H1 (cell line): ENCODE results near the gene RPL22L1. TPM values are rescaled to one million over a fixed set of nuclear protein-coding genes. Genes with fewer than 3 reads are reported as not detected.
"Not testable (repeated sequence)": the region's sequence is repeated elsewhere in the genome, so short reads cannot be mapped to it uniquely, and the experiment has no call there.

Source experiments
- CTCF ChIA-PET: fragments of 300-600 bp; sonication (Branson Sonifier 250); formaldehyde crosslinking; loops from one replicate; lab custom pipeline; 2021; ENCODE audit not compliant: partially characterized antibody; lab: Charles Lee
- POLR2A ChIA-PET: fragments of 300-600 bp; sonication (Branson Sonifier 250); formaldehyde crosslinking; loops from one replicate; lab custom pipeline; 2021; ENCODE audit warnings: inconsistent platforms; ENCODE audit not compliant: partially characterized antibody; lab: Charles Lee
- DNase-seq, 2 experiments: peaks; one replicate each; pipeline versions ENCODE4 v3.0.0 to v3.0.0-alpha.2; 2010 to 2022; ENCODE audit warnings: low spot score in 2 of 2, low read depth in 1 of 2, mixed read lengths in 1 of 2
- FAIRE-seq: peaks from 2 replicates; lab custom pipeline; 2011; peaks lifted over from hg19 to GRCh38; lab: Jason Lieb, UNC
- H2AFZ ChIP-seq: 2 replicates; pipeline ENCODE4 v1.8.1; 2012; ENCODE audit warnings: low read length, inconsistent platforms
- H2AK5ac ChIP-seq: 2 replicates; pipeline ENCODE4 v1.6.1; 2013; ENCODE audit warnings: low read depth, low read length
- H2BK120ac ChIP-seq: replicated peaks from 2 replicates; pipeline ENCODE3; 2013; ENCODE audit warnings: low read depth, low read length, inconsistent platforms
- H2BK12ac ChIP-seq: 2 replicates; pipeline ENCODE4 v1.6.1; 2013; ENCODE audit warnings: low read depth, low read length
- H2BK15ac ChIP-seq: 2 replicates; pipeline ENCODE4 v1.6.1; 2013; ENCODE audit warnings: low read length
- H2BK20ac ChIP-seq: 2 replicates; pipeline ENCODE4 v1.6.1; 2013; ENCODE audit warnings: low read length
- H2BK5ac ChIP-seq: 2 replicates; pipeline ENCODE4 v1.6.1; 2013; ENCODE audit warnings: low read depth, low read length
- H3K14ac ChIP-seq: 2 replicates; pipeline ENCODE4 v1.6.1; 2013; ENCODE audit warnings: inconsistent platforms; ENCODE audit not compliant: insufficient read length
- H3K18ac ChIP-seq: 2 replicates; pipeline ENCODE4 v1.6.1; 2013; ENCODE audit warnings: low read length; ENCODE audit errors: extremely low read depth
- H3K23ac ChIP-seq: 2 replicates; pipeline ENCODE4 v1.6.1; 2013; ENCODE audit warnings: inconsistent platforms; ENCODE audit not compliant: insufficient read length
- H3K23me2 ChIP-seq: 2 replicates; pipeline ENCODE4 v1.6.1; 2013; ENCODE audit warnings: low read depth, low read length
- H3K27ac ChIP-seq: 2 replicates; pipeline ENCODE4 v1.6.1; 2011; ENCODE audit warnings: low read depth, low read length, inconsistent platforms
- H3K27me3 ChIP-seq, 4 experiments: replicated peaks in 1 of 4; 1 replicate in 1 of 4; 2 replicates in 3 of 4; pipeline versions ENCODE4 v1.6.1 to v1.8.1; 2011 to 2013; ENCODE audit warnings: low read length in 3 of 4, mild to moderate bottlenecking in 3 of 4, inconsistent platforms in 2 of 4, mixed read lengths in 2 of 4, moderate library complexity in 1 of 4; ENCODE audit not compliant: control insufficient read depth in 3 of 4, insufficient read depth in 3 of 4; ENCODE audit errors: extremely low read depth in 1 of 4
- H3K36me3 ChIP-seq, 4 experiments: 2 replicates each; pipeline versions ENCODE4 v1.6.1 to v1.8.1; 2011 to 2013; ENCODE audit warnings: mild to moderate bottlenecking in 4 of 4, low read length in 3 of 4, moderate library complexity in 2 of 4, control low read depth in 1 of 4, inconsistent platforms in 1 of 4; ENCODE audit not compliant: insufficient read depth in 4 of 4, control insufficient read depth in 2 of 4
- H3K4ac ChIP-seq: replicated peaks from 2 replicates; pipeline ENCODE3; 2013; ENCODE audit warnings: low read length, low read depth, mixed read lengths, inconsistent platforms; ENCODE audit not compliant: insufficient read length
- H3K4me1 ChIP-seq, 4 experiments: replicated peaks in 1 of 4; 1 replicate in 1 of 4; 2 replicates in 3 of 4; pipeline versions ENCODE4 v1.6.1 to v1.8.1; 2011 to 2013; ENCODE audit warnings: low read length in 3 of 4, inconsistent platforms in 2 of 4, mixed read lengths in 1 of 4; ENCODE audit not compliant: insufficient read depth in 4 of 4, control insufficient read depth in 3 of 4
- H3K4me2 ChIP-seq, 2 experiments: 2 replicates each; pipeline versions ENCODE4 v1.6.1 to v1.8.1; 2011 to 2013; ENCODE audit warnings: low read depth in 2 of 2, low read length in 2 of 2, control low read depth in 1 of 2, inconsistent platforms in 1 of 2, mild to moderate bottlenecking in 1 of 2; ENCODE audit not compliant: insufficient read depth in 1 of 2
- H3K4me3 ChIP-seq, 4 experiments: fragments of 200-600, 300-600 bp in 1 of 4; sonication (generic), shearing (Covaris generic), sonication (Bioruptor Twin) in 1 of 4; 2 replicates each; pipeline versions ENCODE4 v1.5.1 to v1.8.1; 2011 to 2016; ENCODE audit warnings: low read length in 4 of 4, low read depth in 3 of 4, control low read depth in 2 of 4, inconsistent platforms in 2 of 4, mild to moderate bottlenecking in 2 of 4, mixed read lengths in 1 of 4, moderate library complexity in 1 of 4; ENCODE audit not compliant: insufficient read depth in 2 of 4; ENCODE audit errors: extremely low read depth in 1 of 4
- H3K56ac ChIP-seq: replicated peaks from 2 replicates; pipeline ENCODE3; 2013; ENCODE audit warnings: low read depth, mild to moderate bottlenecking, mixed read lengths, low read length, inconsistent platforms; ENCODE audit not compliant: insufficient read length
- H3K79me1 ChIP-seq: 2 replicates; pipeline ENCODE4 v1.6.1; 2013; ENCODE audit warnings: low read depth, low read length, control low read depth
- H3K79me2 ChIP-seq, 2 experiments: 2 replicates each; pipeline versions ENCODE4 v1.6.1 to v1.8.1; 2012 to 2013; ENCODE audit warnings: low read length in 2 of 2, mild to moderate bottlenecking in 2 of 2, inconsistent platforms in 1 of 2; ENCODE audit not compliant: insufficient read depth in 2 of 2, control insufficient read depth in 1 of 2
- H3K9ac ChIP-seq, 4 experiments: replicated peaks in 1 of 4; 1 replicate in 1 of 4; 2 replicates in 3 of 4; pipeline versions ENCODE4 v1.6.1 to v1.8.1; 2011 to 2013; ENCODE audit warnings: low read depth in 3 of 4, low read length in 3 of 4, control low read depth in 2 of 4, mild to moderate bottlenecking in 2 of 4, moderate library complexity in 2 of 4, inconsistent platforms in 1 of 4; ENCODE audit errors: extremely low read depth in 1 of 4
- H3K9me3 ChIP-seq, 2 experiments: 2 replicates each; pipeline versions ENCODE4 v1.6.1 to v1.8.1; 2012 to 2013; ENCODE audit warnings: mild to moderate bottlenecking in 2 of 2, moderate library complexity in 2 of 2, control low read depth in 1 of 2, inconsistent platforms in 1 of 2, low read depth in 1 of 2, low read length in 1 of 2, mixed read lengths in 1 of 2; ENCODE audit not compliant: insufficient read depth in 2 of 2
- H4K20me1 ChIP-seq, 2 experiments: replicated peaks in 1 of 2; 2 replicates each; pipeline versions ENCODE3 to v1.8.1; 2011 to 2013; ENCODE audit warnings: inconsistent platforms in 2 of 2, low read length in 2 of 2, mild to moderate bottlenecking in 1 of 2; ENCODE audit not compliant: insufficient read depth in 2 of 2, control insufficient read depth in 1 of 2
- H4K5ac ChIP-seq: 2 replicates; pipeline ENCODE4 v1.6.1; 2013; ENCODE audit warnings: low read length, low read depth, mixed read lengths, inconsistent platforms; ENCODE audit not compliant: insufficient read length
- H4K8ac ChIP-seq: 2 replicates; pipeline ENCODE4 v1.8.0; 2013; ENCODE audit warnings: mild to moderate bottlenecking, moderate library complexity, low read length, inconsistent platforms; ENCODE audit not compliant: insufficient read depth; ENCODE audit errors: extremely low read depth
- H4K91ac ChIP-seq: replicated peaks from 2 replicates; pipeline ENCODE3; 2013; ENCODE audit warnings: low read length, mixed read lengths, inconsistent platforms; ENCODE audit not compliant: insufficient read length
- WGBS, 2 experiments: shearing (Covaris generic) in 1 of 2; methylation state at CpG; one replicate each; pipeline versions ENCODE4 v1.1.6 to v1.1.7; 2013 to 2015; ENCODE audit warnings: low lambda C conversion rate in 2 of 2, mixed read lengths in 2 of 2, inconsistent platforms in 1 of 2, low coverage in 1 of 2, missing lambda C conversion rate in 1 of 2; ENCODE audit not compliant: insufficient replicate concordance in 2 of 2, insufficient coverage in 1 of 2, insufficient read length in 1 of 2; ENCODE audit errors: extremely low coverage in 1 of 2, missing lambda C conversion rate in 1 of 2; 5-methylcytosine and 5-hydroxymethylcytosine counted together
- polyA plus RNA-seq, 7 experiments: library from polyadenylated mRNA; depleted of rRNA in 3 of 7; stranded (reverse) in 5 of 7; unstranded in 2 of 7; fragments of >200 nt in 5 of 7; fragments of 200-250 nt in 2 of 7; gene quantifications; 1 replicate in 5 of 7; 2 replicates in 1 of 7; 4 replicates in 1 of 7; pipeline versions ENCODE4 v1.2.1 to v1.2.3, GENCODE V29; 2011 to 2013; ENCODE audit warnings: missing spikeins in 2 of 7, mixed read lengths in 2 of 7
- total RNA-seq: library from RNA; stranded (reverse); fragmentation: NEBNext Ultra II Directional; extraction: Animal tissue kit (Norgen Biotek cat#: 25700); gene quantifications from 2 replicates; pipeline ENCODE4 v1.2.1, GENCODE V29; 2021

Gene RPL22L1
- total and polyA plus RNA-seq, 2 of the 8 experiments (the other 6 are each of a cell fraction or from before 2014, with no cell fraction given): 99.9 to 280 TPM

DNA sequence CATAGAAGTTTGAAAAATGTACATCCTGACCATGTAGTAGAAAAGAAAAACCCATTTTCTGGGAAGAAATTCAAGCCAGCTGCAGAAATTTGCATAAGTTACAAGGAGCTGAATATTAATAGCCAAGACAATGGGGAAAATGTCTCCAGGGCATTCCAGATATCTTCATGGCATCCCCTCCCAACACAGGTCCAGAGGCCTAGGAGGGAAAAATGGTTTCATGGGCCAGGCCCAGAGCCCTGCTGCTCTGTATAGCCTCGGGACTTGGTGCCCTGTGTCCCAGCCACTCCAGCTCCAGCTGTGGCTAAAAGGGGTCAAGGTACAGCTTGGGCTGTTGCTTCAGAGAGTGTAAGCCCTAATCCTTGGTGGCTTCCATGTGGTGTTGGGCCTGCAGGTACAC lies 27.2 kb upstream of the RPL22L1 start:
- H3K4me1 ChIP-seq, FAIRE-seq, H3K4ac ChIP-seq, H3K27me3 ChIP-seq, H3K18ac ChIP-seq, H3K4me2 ChIP-seq, H3K27ac ChIP-seq, H3K23me2 ChIP-seq, H3K9ac ChIP-seq, H4K8ac ChIP-seq, H4K20me1 ChIP-seq, H3K14ac ChIP-seq, H3K23ac ChIP-seq, H3K79me2 ChIP-seq, H2BK15ac ChIP-seq, H2BK12ac ChIP-seq, H2AK5ac ChIP-seq, H4K5ac ChIP-seq, H2AFZ ChIP-seq, H4K91ac ChIP-seq, H3K56ac ChIP-seq, H3K36me3 ChIP-seq, H2BK120ac ChIP-seq, H3K4me3 ChIP-seq, H3K9me3 ChIP-seq, H3K79me1 ChIP-seq, H2BK20ac ChIP-seq, H2BK5ac ChIP-seq, DNase-seq: not testable (repeated sequence)
- ChIA-PET POLR2A (interaction anchor here (2.0 kb wide), 1 partner anchor 28 kb away, joined by 6 read pairs; the partner anchor contains the start of gene RPL22L1), CTCF (interaction anchor here (0.7 kb wide), 1 partner anchor 56 kb away, joined by 3 read pairs; no protein-coding TSS in a partner anchor)
- WGBS, 2 experiments: 75% methylated on average over 1 of the region's 1 CpG; no CpG with 5 or more reads in 1 of the 2 experiments
